ENCODE results near the gene ZNF474.

Gene ZNF474

GRCh38 chr5:122152266-122152900, 23.0 kb downstream of the ZNF474 start:
- no peak overlapping the region for H3K4me3 ChIP-seq (ENCODE audit: low read depth, low read length)
- no peak for TF ChIP-seq CTCF (IDR thresholded peaks at IDR 0.05; ENCODE audit: borderline replicate concordance, insufficient read depth, low read depth, low read length)

DNA sequence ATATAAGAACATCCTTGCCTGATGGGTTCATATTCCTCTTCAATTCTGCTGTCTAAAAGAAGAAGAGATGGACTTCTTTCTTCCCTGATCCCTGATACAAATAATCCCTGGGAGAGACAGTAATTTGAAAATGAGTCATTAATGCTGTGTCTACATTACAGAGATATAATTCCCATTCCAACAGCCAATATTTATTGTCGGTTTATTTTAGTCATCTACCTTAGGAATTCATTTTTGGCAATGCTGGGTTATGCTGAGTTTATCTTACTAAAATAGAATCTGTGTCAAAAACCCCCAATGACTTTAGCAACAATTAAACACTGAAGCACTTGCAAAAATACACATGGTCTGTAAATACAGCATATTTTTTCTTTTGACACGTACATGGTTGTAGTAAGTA, 23.9 kb downstream of the ZNF474 start:
- TF ChIP-seq CTCF (IDR thresholded peaks at IDR 0.05; ENCODE audit: borderline replicate concordance, insufficient read depth, low read depth, low read length), result no peak
- no peak overlapping the region for H3K4me3 ChIP-seq (ENCODE audit: low read depth, low read length)

DNA sequence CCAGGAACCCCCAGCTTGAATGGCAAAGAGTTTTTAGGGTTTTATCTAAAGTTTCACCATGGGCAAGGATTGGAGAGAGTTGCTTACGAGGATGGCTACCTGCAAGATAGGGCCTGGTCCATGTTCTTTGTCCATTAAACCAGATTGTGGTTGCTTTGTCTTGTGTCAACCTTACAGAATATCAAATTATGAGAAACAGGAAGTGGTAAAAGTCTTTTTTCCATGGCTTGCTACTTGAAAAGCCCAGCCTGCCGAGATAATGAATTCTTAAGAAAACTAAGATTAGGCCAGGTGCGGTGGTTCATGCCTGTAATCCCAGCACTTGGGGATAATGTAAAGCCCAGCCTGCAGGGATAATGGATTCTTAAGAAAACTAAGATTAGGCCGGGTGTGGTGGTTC, 24.4 kb downstream of the ZNF474 start:
- H3K4me3 ChIP-seq (ENCODE audit: low read depth, low read length), result no peak overlapping the region
- TF ChIP-seq CTCF (IDR thresholded peaks at IDR 0.05; ENCODE audit: borderline replicate concordance, insufficient read depth, low read depth, low read length), result no peak

GRCh38 chr5:122154491-122154890, 25.1 kb downstream of the ZNF474 start:
- H3K4me3 ChIP-seq (ENCODE audit: low read depth, low read length), result no peak overlapping the region
- TF ChIP-seq CTCF (IDR thresholded peaks at IDR 0.05; ENCODE audit: borderline replicate concordance, insufficient read depth, low read depth, low read length), result no peak

- no peak overlapping the region for H3K4me3 ChIP-seq (ENCODE audit: low read depth, low read length)
- TF ChIP-seq CTCF (IDR thresholded peaks at IDR 0.05; ENCODE audit: borderline replicate concordance, insufficient read depth, low read depth, low read length), result no peak
These were observed 25.6 kb downstream of the ZNF474 start for GRCh38 chr5:122154910-122155309.

DNA sequence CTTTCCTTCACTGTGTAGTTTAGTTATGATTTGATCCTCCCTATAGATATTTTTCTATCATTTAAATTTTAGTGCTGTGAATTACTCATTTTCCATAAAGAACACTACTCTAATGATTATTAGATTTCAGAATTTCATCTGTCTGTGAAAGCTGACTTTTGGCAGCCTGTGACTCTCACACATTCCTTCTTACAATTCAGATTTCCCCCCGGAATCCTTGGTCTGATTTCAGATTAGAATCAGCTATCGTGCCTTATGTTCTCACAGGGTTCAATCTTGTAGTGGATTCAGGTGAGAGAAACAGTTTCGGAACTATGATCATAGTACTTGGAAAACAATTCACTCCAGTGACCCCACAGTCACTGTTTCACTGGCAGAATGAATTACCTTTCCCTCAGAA, 26.2 kb downstream of the ZNF474 start:
- no peak overlapping the region for H3K4me3 ChIP-seq (ENCODE audit: low read depth, low read length)
- no peak for TF ChIP-seq CTCF (IDR thresholded peaks at IDR 0.05; ENCODE audit: borderline replicate concordance, insufficient read depth, low read depth, low read length)

GRCh38 chr5:122156724-122157325, 27.5 kb downstream of the ZNF474 start:
- no peak for TF ChIP-seq CTCF (IDR thresholded peaks at IDR 0.05; ENCODE audit: borderline replicate concordance, insufficient read depth, low read depth, low read length)

More at GRCh38 chr5:122156724-122157325, 27.5 kb downstream of the ZNF474 start:
- no peak overlapping the region for H3K4me3 ChIP-seq (ENCODE audit: low read depth, low read length)

Measured in GM12875 (cell line).